ENCODE data around the gene MIF4GD. TPM values are rescaled to one million over a fixed set of nuclear protein-coding genes. Genes with fewer than 3 reads are reported as not detected.
"Not testable (repeated sequence)": the region's sequence is repeated elsewhere in the genome, so short reads cannot be mapped to it uniquely, and the experiment has no call there.

MIF4GD gene
- total and polyA plus RNA-seq, 2 experiments from 2014 or later: 12.4 to 23.6 TPM

DNA sequence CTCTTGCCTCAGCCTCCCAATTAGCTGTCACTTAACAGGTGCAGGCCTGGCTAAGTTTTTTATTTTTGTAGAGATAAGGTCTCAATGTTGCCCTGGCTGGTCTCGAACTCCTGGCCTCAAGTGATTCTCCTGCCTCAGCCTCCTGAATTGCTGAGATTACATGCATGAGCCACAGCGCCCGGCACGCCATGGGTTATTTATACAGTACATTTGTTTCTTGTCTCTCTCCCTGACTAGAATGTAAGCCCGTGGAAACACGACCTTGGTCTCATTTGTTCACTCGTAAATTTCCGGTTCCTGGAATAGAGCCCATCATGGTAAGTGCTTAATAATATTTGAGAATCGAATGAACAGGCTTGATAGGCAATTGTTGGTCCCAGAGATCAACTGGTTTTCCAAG, 16.2 kb upstream of the MIF4GD start:
- no peak overlapping the region for H2AFZ ChIP-seq
- H3K9me2 ChIP-seq (replicated peaks; ENCODE audit: insufficient read depth): no peaks in the 10 kb centered on the region
- TF ChIP-seq, protein P1, sequence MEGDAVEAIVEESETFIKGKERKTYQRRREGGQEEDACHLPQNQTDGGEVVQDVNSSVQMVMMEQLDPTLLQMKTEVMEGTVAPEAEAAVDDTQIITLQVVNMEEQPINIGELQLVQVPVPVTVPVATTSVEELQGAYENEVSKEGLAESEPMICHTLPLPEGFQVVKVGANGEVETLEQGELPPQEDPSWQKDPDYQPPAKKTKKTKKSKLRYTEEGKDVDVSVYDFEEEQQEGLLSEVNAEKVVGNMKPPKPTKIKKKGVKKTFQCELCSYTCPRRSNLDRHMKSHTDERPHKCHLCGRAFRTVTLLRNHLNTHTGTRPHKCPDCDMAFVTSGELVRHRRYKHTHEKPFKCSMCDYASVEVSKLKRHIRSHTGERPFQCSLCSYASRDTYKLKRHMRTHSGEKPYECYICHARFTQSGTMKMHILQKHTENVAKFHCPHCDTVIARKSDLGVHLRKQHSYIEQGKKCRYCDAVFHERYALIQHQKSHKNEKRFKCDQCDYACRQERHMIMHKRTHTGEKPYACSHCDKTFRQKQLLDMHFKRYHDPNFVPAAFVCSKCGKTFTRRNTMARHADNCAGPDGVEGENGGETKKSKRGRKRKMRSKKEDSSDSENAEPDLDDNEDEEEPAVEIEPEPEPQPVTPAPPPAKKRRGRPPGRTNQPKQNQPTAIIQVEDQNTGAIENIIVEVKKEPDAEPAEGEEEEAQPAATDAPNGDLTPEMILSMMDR (IDR thresholded peaks at IDR 0.05; ENCODE audit: poor library complexity): no peak
- no peak for TF ChIP-seq EZH2phosphoT487 (IDR thresholded peaks at IDR 0.05; ENCODE audit: low read depth, severe bottlenecking, unreplicated experiment)
- no peak for TF ChIP-seq EZH2 (IDR thresholded peaks at IDR 0.05; ENCODE audit: borderline replicate concordance)
- no peak overlapping the region for H3K4me2 ChIP-seq
- WGBS (ENCODE audit: low lambda C conversion rate, missing lambda C conversion rate): 90% methylated on average over 9 of the region's 9 CpGs
- no peaks in the 10 kb centered on the region for H3K9me3 ChIP-seq (ENCODE audit: low read depth)
- H3K27ac ChIP-seq: no peak overlapping the region
- no peaks in the 10 kb centered on the region for H3K27me3 ChIP-seq
- no peaks in the 10 kb centered on the region for H4K20me1 ChIP-seq (ENCODE audit: insufficient read depth, poor library complexity, severe bottlenecking)
- H3K4me3 ChIP-seq: no peak overlapping the region
- H3K4me1 ChIP-seq (ENCODE audit: insufficient read depth): no peaks in the 10 kb centered on the region
- H3K36me3 ChIP-seq (replicated peaks; ENCODE audit: insufficient read depth, low read depth): no peaks in the 10 kb centered on the region
- DNase-seq (ENCODE audit: low spot score): no peak
- H3K79me2 ChIP-seq: peaks cover 2% of the 10 kb centered on the region

DNA sequence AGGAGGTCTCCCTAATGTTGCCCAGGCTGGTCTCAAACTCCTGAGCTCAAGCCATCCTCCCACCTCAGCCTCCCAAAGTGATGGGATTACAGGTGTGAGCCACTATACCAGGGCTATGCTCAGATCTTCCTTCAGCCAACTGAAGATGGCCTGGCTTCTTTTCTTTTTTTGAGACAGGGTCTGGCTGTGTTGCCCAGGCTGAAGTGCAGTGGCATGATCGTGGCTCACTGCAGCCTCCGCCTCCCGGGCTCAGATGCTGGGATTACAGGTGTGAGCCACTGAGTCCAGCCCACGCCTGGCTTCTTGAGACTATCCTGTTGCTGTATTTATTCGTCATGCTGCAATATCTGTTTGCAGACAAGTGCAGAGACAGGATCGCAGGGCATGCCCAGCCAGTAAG, 14.1 kb upstream of the MIF4GD start:
- no peak overlapping the region for H2AFZ ChIP-seq
- H4K20me1 ChIP-seq (ENCODE audit: insufficient read depth, poor library complexity, severe bottlenecking): no peaks in the 10 kb centered on the region
- H3K36me3 ChIP-seq (replicated peaks; ENCODE audit: insufficient read depth, low read depth): no peaks in the 10 kb centered on the region
- H3K79me2 ChIP-seq: peaks cover 2% of the 10 kb centered on the region
- H3K27ac ChIP-seq: no peak overlapping the region
- no peak for TF ChIP-seq EZH2 (IDR thresholded peaks at IDR 0.05; ENCODE audit: borderline replicate concordance)
- TF ChIP-seq EZH2phosphoT487 (IDR thresholded peaks at IDR 0.05; ENCODE audit: low read depth, severe bottlenecking, unreplicated experiment): no peak
- TF ChIP-seq, protein P1 (IDR thresholded peaks at IDR 0.05; ENCODE audit: poor library complexity): no peak
- H3K4me3 ChIP-seq: no peak overlapping the region
- no peaks in the 10 kb centered on the region for H3K9me3 ChIP-seq (ENCODE audit: low read depth)
- no peak for DNase-seq (ENCODE audit: low spot score)
- WGBS (ENCODE audit: low lambda C conversion rate, missing lambda C conversion rate): 98% methylated on average over 6 of the region's 6 CpGs
- H3K27me3 ChIP-seq: no peaks in the 10 kb centered on the region
- no peak overlapping the region for H3K4me2 ChIP-seq
- H3K9me2 ChIP-seq (replicated peaks; ENCODE audit: insufficient read depth): no peaks in the 10 kb centered on the region
- H3K4me1 ChIP-seq (ENCODE audit: insufficient read depth): no peaks in the 10 kb centered on the region

DNA sequence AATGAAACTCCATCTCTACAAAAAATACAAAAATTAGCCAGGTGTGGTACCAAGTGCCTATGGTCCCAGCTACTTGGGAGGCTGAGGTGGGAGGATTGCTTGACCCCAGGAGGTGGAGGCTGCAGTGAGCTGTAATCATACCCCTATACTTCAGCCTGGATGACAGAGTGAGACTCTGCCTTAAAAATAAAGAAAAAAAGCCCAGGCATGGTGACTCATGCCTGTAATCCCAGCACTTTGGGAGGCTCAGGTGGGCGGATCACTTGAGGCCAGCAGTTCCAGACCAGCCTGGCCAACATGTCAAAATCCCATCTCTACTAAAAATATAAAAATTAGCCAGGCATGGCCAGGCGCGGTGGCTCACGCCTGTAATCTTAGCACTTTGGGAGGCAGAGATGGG, 9.2 kb upstream of the MIF4GD start:
- H3K4me1 ChIP-seq (ENCODE audit: insufficient read depth); H3K9me3 ChIP-seq (ENCODE audit: low read depth); H3K36me3 ChIP-seq (replicated peaks; ENCODE audit: insufficient read depth, low read depth); H3K9me2 ChIP-seq (replicated peaks; ENCODE audit: insufficient read depth); H3K27me3 ChIP-seq; DNase-seq (ENCODE audit: low spot score); H2AFZ ChIP-seq; H3K4me2 ChIP-seq; H3K4me3 ChIP-seq; H4K20me1 ChIP-seq (ENCODE audit: insufficient read depth, poor library complexity, severe bottlenecking); H3K79me2 ChIP-seq; H3K27ac ChIP-seq: not testable (repeated sequence)
- 96% methylated on average over 4 of the region's 4 CpGs for WGBS (ENCODE audit: low lambda C conversion rate, missing lambda C conversion rate)

DNA sequence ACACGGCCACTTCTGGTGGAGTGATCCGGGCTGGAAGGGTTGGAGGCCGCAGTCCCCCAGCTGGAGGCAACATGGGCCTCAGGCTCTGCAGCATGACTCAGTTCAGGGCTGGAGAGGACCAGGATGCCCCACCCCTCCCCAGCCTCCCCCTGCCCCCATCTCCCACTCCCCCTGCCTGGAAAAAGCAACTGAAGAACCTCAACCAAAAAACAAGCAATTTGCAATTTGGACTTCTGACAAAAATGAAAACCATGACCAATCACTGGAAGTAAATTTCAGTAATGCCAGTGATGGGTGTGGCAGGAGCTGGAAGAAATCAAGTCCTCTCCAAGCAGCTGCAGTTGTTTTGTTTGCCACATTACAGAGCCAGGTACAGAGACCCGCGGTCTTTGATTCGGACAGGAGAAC, 6.6 kb upstream of the MIF4GD start:
- TF ChIP-seq, protein P1 (IDR thresholded peaks at IDR 0.05; ENCODE audit: poor library complexity): no peak
- TF ChIP-seq EZH2 (IDR thresholded peaks at IDR 0.05; ENCODE audit: borderline replicate concordance) (no peak), EZH2phosphoT487 (IDR thresholded peaks at IDR 0.05; ENCODE audit: low read depth, severe bottlenecking, unreplicated experiment) (no peak)
- no peaks in the 10 kb centered on the region for H3K79me2 ChIP-seq
- no peak for DNase-seq (ENCODE audit: low spot score)
- no peak overlapping the region for H2AFZ ChIP-seq
- no peaks in the 10 kb centered on the region for H3K9me3 ChIP-seq (ENCODE audit: low read depth)
- no peak overlapping the region for H3K4me2 ChIP-seq
- H3K36me3 ChIP-seq (replicated peaks; ENCODE audit: insufficient read depth, low read depth): no peaks in the 10 kb centered on the region
- H3K9me2 ChIP-seq (replicated peaks; ENCODE audit: insufficient read depth): no peaks in the 10 kb centered on the region
- no peaks in the 10 kb centered on the region for H4K20me1 ChIP-seq (ENCODE audit: insufficient read depth, poor library complexity, severe bottlenecking)
- 88% methylated on average over 6 of the region's 6 CpGs for WGBS (ENCODE audit: low lambda C conversion rate, missing lambda C conversion rate)
- H3K4me3 ChIP-seq: no peak overlapping the region
- no peak overlapping the region for H3K27ac ChIP-seq
- H3K4me1 ChIP-seq (ENCODE audit: insufficient read depth): no peaks in the 10 kb centered on the region
- no peaks in the 10 kb centered on the region for H3K27me3 ChIP-seq
